Keratinocyte (primary cell): ENCODE data around the gene TRIM8.

Experiments used
- EZH2 ChIP-seq: IDR thresholded peaks from one replicate; pipeline ENCODE4 v1.6.1; 2012; ENCODE audit warnings: inconsistent platforms, mild to moderate bottlenecking, low read length, moderate library complexity
- TF ChIP-seq, protein P1 (sequence below), 3 experiments: IDR thresholded peaks in 1 of 3; conservative IDR thresholded peaks in 1 of 3; optimal IDR thresholded peaks in 1 of 3; 2 replicates in 2 of 3; 3 replicates in 1 of 3; pipeline versions ENCODE3 to v1.5.1; 2011; ENCODE audit warnings: low read length in 3 of 3, mild to moderate bottlenecking in 3 of 3, moderate library complexity in 2 of 3, control low read depth in 1 of 3, inconsistent platforms in 1 of 3; ENCODE audit not compliant: insufficient read depth in 2 of 3; ENCODE audit errors: extremely low read depth in 1 of 3

GRCh38 chr10:102613785-102614184 is 30.5 kb upstream of the TRIM8 start:
- TF ChIP-seq, protein P1, sequence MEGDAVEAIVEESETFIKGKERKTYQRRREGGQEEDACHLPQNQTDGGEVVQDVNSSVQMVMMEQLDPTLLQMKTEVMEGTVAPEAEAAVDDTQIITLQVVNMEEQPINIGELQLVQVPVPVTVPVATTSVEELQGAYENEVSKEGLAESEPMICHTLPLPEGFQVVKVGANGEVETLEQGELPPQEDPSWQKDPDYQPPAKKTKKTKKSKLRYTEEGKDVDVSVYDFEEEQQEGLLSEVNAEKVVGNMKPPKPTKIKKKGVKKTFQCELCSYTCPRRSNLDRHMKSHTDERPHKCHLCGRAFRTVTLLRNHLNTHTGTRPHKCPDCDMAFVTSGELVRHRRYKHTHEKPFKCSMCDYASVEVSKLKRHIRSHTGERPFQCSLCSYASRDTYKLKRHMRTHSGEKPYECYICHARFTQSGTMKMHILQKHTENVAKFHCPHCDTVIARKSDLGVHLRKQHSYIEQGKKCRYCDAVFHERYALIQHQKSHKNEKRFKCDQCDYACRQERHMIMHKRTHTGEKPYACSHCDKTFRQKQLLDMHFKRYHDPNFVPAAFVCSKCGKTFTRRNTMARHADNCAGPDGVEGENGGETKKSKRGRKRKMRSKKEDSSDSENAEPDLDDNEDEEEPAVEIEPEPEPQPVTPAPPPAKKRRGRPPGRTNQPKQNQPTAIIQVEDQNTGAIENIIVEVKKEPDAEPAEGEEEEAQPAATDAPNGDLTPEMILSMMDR (optimal IDR thresholded peaks at IDR 0.05 in 1 of 3, IDR thresholded peaks at IDR 0.05 in 1 of 3, conservative IDR thresholded peaks at IDR 0.05 in 1 of 3; ENCODE audit: extremely low read depth in 1 of 3, insufficient read depth in 2 of 3, low read length in 3 of 3), result no peak
- TF ChIP-seq EZH2, result no peak
